T follicular helper cell (primary cell): ENCODE results near the gene COMMD1.
"Not testable (repeated sequence)": the region's sequence is repeated elsewhere in the genome, so short reads cannot be mapped to it uniquely, and the experiment has no call there.

Experiments
- DNase-seq: peaks from one replicate; pipeline ENCODE4 v3.0.0-alpha.2; 2020; ENCODE audit warnings: low read depth

The COMMD1 gene

DNA sequence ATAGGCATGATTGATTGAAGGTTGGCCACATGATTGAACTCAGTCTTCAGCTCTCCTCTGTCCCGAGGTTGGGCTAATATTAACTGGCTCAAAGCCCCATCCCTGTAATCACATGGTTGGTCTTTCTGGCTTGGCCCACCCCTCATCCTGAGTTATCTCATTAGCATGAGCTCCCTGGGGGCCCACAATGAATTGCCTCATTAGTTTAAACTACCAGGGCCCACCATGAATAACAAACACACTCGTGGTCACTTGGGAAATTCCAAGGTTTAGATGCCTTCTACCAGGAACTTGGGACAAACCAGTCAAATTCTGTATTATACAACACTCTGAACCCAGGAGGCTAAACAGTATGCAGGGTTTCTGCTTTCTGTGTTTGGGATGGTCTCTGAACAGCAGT lies 168.8 kb downstream of the COMMD1 start:
- no peak for DNase-seq

DNA sequence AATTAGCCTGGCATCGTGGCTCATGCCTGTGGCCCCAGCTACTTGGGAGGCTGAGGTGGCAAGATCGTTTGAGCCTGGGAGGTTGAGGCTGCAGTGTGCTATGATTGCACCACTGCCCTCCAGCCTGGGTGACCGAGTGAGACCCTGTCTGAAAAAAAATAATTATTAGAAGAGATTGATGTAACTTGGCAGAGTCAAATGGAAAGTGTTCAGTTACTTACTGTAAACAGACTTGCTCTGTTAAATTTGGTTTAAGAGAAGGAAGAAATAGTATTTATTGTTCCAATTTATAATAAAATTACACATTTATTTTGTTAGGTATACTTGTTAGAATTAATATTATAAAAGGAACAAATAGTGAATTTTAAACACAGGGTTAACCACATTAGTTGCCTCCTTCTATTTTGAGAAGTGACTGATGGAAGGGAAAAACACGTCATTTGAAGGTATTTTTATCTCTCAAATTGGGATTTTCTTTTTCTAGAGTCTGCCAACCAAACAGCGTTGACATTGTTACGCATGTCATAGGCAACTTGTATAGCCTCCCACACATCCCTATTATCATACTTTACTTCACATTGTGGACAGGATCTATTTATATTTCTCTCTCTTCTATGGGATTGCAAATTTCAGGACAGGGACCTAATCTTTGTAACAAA lies 171.6 kb downstream of the COMMD1 start:
- no peak for DNase-seq

DNA sequence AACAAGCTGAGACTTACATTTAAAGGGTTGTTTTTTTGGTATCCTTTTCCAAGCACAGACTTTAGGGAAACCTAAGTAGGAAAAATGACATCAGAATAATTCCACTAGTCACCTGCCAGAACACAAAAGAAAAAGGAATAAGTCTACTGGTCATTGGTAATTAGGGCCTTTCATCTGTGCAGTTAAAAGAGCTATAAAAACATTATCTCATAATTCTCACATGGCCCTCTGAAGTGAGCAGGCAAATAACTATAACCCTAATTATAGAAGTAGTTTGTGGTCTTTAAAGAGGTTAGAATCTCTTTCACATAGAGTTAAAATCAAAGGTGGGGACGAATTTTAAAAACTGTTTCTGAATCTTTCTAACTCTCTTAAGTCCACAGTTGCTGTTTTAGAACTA lies 179.3 kb downstream of the COMMD1 start:
- DNase-seq = no peak

DNA sequence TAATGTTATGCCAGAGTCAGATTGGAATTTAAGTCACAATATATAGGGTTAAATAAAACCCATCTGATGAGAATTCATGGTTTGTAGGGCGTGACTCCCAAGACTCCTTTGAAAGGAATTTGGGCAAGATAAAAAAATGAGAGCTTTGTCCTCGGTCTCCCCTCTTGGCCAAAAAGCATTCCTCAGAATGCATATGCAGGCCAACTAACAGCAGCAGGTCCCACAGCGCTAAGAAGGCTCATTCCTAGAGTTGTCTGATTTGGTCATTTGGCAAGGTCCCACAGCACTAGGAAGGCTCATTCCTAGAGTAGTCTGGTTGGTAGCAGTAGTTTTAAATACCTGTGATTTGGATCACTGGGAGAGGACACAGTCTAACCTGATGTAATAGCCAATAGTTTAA lies 184.2 kb downstream of the COMMD1 start:
- DNase-seq = no peak

DNA sequence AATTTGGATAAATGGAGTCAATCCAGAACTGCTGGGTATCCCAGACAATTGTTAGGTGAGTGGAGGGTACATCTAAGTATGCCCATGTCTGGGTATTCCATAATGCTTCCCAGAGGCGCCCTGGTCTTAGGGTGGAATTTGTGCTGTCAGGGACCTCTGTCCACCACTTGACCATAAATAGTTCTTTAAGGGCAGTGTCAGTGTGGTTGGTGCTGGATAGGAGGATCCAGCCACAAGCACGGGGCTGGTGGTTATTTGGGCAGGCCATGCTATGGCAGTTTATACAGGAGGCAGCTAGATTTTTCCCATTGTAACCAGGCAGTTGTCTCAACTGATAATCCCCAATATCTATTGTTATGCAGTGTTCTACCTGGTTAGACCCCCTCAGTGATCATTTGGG lies 186.0 kb downstream of the COMMD1 start:
- no peak for DNase-seq

DNA sequence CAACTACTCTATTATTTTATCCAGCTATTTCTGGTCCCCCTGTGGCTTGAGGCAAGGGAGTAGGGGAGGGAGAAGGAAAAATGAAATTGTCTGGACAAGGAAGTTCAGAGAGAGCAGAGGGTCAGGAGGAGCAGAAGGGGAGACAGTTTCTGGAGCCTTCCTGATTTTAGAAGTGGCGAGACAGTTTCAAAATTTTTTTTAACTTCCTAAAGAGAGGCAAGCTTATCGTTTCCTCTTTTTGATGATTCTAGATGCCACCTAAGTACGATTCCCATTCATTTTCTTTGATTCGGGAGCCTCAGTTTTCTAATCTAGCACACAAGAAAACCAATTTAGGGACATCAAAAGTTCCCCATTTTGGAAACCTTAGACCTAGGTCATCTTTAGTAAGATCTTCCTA lies 193.6 kb downstream of the COMMD1 start:
- DNase-seq = no peak

DNA sequence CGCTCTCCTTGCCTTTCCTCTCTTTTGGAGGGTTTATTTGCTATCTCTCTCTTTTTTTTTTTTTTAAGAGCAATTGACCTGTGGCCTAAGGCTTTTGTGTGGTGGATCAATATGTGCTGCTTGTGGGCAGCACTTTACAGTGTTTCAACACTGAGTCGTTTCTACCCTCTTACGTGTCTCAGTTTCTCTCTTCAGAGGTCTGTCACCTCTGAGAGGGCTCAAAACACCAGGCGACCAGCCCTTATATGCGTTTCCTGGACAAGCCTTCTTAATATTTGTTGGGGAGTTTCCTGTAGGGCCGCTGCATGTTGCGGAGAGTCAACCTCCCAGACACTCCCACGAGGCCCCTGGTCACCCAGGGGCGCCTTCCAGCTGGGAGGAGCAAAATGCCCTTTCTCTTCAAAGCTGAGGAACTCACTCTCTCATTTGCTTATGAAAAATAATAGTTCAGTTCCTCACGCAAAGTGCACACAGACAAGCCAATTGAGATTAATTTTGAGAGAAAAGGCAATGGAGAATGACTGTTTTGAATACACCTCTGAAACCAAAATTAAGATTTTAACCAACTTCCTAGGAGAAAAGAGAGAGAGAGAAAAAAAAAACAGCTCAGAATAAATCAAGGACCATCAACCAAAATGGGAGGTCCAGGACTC lies 194.2 kb downstream of the COMMD1 start:
- DNase-seq = no peak

DNA sequence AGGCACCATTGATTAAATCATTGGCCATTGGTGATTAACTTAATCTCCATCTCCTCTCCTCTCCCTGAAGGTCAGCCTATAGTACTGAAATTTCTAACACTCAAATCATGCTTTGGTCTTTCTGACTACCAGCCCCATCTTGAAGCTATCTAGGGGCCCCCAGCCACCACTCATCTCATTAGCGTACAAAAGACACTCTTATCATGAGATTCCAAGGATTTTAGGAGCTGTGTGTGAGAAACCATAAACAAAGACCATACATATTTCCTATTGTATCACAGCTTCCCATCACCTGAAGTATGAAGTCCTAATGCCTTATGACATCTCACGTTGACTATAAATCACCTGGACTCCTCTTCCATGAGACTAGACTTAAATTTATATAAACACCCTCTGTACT lies 196.4 kb downstream of the COMMD1 start:
- no peak for DNase-seq

DNA sequence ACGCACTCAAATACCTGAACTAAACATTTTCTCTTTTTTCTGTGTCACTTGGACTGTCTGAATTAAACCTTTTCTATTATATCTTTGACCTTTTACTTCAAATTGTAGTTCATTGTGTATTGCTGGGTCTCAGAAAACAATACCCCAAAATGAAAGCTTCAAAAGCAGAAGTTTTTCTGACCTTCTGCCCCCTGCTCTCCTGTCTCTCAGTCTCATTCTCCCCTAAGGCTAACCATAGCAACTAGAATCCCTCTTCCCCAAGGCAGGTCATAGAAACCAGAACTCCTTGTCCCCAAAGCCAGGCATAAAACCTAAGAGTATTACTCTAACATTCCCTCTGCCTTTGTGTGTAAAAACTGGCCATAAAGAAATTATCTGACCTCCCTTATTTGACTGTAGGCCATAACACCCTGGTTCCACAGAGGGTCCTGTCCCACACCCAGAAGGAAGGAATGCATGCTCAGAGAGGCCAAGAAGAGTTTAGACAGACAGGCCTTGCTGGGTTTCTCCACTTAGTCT lies 197.0 kb downstream of the COMMD1 start:
- DNase-seq = no peak

DNA sequence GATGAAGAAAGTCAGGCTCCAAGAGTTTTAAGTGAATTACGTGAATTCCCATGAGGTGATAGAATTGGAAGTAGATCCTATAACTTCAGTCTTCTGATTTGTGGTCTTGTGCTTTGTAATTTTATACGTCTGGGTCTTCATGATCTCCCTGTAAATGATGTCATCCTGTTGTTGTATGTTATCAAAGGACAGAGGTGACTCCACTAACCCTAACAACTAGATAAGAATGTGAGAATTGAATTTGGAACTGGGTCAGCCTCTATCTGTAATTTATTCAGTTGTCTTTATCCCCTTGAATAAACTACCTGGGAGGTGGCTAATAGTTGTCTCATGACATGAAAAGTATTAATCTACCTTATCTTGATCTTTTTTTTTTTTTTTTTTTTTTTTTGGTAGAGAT lies 204.1 kb downstream of the COMMD1 start:
- DNase-seq = no peak

DNA sequence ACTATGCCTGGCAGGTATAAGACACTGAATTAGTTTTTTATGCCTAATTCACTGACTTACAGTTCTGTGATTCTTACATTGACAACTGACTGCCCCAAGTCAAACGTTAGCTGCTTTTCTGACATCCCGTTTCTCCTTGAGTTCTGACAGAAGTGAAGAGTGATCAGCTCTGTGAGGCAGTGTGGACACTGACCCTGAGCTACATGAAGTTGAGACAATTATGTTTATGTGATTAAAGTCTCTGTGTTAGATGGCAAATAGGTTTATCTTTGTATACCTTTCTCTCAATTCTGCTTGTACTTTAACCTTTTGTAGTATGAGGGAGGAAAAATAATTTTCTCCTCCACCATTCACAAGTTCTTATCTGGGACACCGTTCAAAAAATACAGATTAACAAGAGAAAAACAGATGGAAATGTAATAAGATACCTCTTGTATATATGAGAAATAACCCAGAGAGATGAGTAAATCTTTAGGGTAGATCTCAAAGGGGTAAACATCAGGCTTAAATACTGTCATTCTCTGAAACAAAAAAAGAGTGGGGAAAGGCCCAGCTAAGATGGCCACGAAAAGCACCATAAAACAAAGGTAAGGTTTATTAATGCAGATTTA lies 205.0 kb downstream of the COMMD1 start:
- DNase-seq = no peak

DNA sequence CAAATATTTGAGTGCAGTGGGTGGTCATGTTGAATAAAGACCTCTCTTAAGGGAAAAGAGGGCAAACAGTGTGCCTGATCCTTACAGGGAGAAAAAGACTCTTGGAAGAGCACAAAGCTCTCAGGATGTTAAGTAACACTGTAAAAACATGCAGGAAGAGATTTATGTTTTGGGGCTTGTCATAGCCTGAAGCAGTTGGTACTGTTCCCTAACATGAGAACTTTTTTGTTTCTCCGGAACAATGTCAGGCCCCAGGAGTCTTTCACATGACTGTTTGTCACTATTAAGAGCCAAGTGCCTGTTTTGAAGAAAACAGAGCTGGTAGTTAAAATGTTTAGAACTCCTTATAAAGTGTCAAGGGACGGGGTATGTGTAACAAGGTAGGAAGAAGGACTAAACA lies 206.7 kb downstream of the COMMD1 start:
- no peak for DNase-seq

DNA sequence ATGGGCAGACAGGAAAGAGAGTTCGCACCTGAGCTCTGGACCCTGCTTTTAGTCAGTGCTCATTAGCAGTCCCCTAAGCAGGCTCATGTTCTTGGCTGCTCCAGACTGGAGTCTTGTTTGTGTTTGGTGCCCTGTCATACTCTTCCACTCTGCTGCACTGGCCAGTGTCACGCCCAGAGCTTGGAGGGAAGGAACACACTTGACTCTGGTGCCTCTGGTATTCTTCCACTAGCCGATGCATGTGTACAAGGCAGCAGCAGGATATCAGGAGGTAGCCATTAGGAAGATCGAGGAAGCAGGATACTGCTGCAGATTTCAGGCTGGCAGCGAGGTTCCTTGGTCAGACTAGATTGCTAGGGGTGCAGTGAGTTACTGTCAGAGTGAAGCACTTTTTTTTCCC lies 209.1 kb downstream of the COMMD1 start:
- no peak for DNase-seq

DNA sequence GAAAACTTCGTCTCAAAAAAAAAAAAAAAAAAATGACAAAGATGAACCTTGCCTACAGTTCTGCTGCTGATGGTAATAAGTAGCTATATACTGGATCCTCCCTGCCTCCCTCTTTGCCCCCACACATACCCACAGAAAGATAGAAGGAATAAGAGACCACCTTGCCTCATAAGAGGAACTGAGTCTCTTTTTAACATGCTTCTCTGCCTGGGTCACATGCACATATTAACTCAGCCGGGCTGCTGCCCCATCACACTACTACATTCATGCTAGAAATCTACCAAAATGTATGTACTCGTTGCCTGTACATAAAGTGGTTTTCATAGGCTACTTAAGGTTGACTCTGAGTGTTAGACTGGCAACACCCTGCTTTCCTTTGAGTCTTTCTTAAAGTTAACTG lies 211.5 kb downstream of the COMMD1 start:
- DNase-seq = no peak

DNA sequence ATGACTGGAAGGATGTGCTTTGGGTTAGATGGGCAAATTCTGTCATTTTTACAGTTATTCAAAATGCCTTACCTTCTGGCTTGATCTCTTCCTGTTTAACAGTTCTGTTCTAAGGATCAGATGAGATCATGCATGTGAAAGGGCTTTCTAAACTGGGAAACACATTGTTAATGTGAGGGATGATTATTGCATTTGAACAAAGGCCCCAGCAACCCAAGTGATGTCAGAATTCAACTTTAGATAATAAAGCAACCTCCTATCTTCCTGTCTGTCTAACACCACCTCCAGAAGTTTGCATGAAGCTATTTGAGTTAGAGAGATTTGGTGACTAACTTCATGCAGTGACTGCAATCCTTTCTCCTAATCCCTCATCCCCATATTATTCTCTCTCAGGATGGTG lies 212.7 kb downstream of the COMMD1 start:
- DNase-seq = no peak

DNA sequence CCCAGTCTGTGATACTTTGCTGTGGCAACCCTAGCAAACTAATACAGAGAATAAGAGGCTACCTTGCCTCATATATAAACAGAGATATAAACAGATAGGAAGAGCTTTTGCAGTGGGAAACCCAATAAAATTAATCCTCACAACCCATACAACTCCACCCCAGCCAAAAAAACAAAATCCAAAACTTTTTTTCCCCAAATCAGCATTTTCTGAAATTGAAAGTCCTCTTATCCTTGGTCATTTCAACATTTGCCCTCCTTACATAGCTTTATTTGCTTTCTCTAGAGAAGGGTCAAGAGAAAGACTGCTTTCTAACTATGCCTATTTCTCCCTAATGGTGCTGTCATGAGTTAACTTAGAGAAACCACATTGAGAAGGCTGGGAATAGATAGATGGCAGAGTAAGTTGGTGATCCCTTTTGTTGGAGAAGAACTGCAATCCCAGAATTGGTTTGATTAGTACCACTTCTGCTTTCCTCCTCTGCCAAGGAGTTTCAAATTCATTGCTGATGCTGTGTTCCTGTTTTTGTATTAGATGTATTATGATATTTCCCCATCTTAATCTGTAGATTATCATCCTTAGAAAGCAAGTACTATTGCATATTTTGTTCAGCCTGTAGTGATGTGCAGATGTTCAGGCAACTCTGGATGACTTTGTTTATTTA lies 214.0 kb downstream of the COMMD1 start:
- no peak for DNase-seq

DNA sequence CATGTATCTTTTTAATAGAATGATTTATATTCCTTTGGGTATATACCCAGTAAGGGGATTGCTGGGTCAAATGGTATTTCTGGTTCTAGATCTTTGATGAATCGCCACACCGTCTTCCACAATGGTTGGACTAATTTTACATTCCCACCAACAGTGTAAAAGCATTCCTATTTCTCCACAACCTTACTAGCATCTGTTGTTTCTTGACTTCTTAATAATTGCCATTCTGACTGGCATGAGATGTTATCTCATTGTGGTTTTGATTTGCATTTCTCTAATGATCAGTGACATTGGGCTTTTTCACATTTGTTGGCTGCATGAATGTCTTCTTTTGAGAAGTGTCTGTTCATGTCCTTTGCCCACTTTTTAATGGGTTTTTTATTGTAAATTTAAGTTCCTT lies 220.8 kb downstream of the COMMD1 start:
- not testable (repeated sequence) for DNase-seq

DNA sequence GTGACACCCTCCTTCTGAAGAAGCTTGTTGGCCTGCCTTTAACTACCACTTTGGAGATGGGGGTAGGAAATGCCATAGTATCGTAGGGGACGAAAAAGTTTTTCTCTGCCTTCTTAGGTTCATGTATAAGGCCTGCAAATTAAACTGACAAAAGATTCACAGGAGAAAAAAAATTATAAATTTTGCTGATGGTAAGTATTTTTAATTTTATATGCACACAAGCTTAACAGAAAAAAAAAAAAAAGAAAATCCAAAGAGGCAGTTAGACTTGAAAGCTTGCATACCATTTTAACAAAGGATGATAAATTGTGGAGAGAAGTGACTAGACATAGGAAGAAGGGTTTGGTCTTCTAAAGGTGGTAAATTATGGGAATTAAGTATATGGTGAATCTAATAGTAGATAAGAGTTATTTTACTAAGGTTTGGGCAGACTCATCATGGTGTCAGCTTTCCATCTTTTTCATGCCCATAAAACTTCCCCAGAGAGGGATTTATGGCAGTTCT lies 227.9 kb downstream of the COMMD1 start:
- DNase-seq = no peak

DNA sequence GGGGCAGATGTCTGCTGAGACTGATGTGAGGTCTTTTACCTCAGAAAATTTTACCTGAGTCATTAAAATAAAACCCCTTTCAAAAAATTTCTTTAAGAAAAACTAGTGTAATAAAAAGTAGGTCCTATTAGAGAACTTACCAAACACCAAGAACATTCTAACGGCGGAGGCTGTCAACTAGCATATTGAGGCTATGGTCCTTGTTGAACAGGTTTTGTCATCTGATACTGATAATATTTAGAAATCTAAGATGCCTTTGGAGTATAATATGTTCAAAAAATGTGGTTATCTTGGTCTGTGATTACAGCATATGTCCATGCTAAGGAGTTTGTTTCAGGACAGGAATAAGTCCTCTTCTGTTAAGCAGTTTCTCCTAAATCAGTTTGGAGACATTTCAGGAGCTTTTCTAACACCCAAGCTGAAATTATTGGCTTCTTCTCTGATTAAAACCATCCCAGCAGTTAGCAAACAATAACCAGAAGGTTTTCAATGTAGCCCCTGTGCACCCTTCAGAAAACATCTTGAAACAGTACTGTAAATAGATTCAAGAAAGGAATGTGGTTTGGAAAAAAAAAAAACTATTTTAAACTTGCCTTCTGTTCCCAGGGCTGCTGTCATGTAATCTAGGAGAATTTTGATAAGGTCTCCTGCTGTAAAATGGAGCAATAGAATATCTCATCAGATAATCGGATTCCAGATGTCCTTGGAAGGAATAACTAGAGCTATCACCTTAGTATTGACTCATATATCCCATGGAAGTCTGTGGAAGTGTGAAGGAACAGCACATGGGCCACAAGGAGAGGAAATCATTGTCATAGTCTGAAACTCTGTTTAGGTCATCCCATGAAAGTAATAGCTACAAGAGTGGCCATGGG lies 231.7 kb downstream of the COMMD1 start:
- no peak for DNase-seq

DNA sequence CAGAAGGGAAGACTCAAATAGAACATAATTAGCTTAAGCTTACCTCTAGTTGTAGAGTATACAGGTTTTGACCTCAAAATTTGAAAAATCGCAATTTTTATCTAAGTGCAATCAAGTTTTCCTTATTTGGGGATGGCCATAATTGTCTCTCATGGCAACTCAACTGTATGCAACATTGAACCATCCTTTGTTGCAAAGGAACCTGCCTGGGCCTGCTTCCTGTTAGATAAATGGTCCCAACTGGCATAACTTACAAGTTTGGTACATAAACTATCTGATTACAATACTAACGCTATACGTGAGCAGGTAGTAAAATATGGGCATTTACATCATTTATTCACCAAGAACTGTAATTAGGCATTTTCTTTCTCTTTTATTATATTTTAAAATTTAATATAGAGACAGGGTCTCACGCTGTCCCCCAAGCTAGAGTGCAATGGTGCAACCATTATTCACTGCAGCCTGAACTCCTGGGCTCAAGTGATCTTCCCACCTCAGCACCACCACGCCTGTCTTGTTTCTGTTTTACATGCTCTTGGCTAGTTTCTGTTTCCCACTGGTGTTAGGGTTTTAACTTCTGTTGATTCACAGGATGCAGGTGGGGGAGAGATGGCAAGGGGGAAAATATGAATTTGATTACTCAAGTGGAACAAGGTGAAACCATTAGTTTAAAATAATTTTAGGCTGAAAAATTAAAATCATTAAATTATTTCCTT lies 235.1 kb downstream of the COMMD1 start:
- no peak for DNase-seq

DNA sequence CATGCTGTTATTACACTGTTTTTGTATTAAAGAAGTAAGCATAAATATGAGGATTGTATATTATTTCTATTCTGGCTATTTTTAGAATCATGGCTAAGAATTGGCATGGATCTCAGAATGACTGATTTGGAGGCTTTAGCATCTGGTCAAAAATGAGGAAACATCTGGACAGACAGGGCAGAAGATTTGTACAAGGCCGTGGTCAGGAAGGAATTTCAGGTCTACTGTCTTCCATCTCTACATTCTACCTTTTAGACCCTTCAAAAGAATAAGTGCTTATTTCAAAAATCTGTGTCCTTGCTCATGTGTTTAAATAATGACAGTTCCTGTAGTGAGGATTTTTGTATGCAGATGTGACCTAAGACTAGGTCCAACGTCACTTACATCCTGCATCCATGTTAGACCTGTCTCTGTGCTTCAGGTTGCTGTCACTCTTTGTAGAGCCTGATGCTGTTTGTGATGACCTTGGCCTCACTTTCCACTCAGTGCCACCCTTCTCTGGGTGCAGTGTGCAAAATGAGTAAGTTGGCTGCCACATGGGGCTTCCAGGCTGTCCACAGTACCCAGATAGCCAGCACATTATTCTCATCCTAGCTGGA lies 235.8 kb downstream of the COMMD1 start:
- no peak for DNase-seq
